ENCODE measurements around the gene STARD5. TPM values are rescaled to one million over a fixed set of nuclear protein-coding genes. Genes with fewer than 3 reads are reported as not detected.
"Not testable (repeated sequence)": the region's sequence is repeated elsewhere in the genome, so short reads cannot be mapped to it uniquely, and the experiment has no call there.

Gene STARD5
- total RNA-seq, result 1 to 10 TPM; 8.0 to 8.8 TPM

- peak; percentile 97 to 98 for DNase-seq (ENCODE audit: low spot score in 2 of 2)
- H3K9me3 Mint-ChIP-seq, result no peaks in the 10 kb centered on the region
- ATAC-seq, result peak; percentile 100
- peaks cover 2 to 5% of the 10 kb centered on the region in 2 donors for H3K36me3 Mint-ChIP-seq
- peak within 1 kb of the TSS; percentile 74 to 94 for H3K27ac Mint-ChIP-seq
Measured at GRCh38 chr15:81323944-81324881, at the start of gene STARD5. Gene STARD5 (minus strand): TSS chr15:81324141. CDS start chr15:81324099, 42 bp downstream.

GRCh38 chr15:81373176-81373575, 49.2 kb upstream of the STARD5 start:
- no peaks in the 10 kb centered on the region for H3K9me3 Mint-ChIP-seq
- no peak for ATAC-seq
- DNase-seq (ENCODE audit: low spot score in 2 of 2), result no peak
- H3K36me3 Mint-ChIP-seq, result no peaks in the 10 kb centered on the region
- no peak overlapping the region for H3K27ac Mint-ChIP-seq

- H3K9me3 Mint-ChIP-seq, result no peaks in the 10 kb centered on the region
- DNase-seq (ENCODE audit: low spot score in 2 of 2) (no peak), ATAC-seq (no peak)
- no peak overlapping the region for H3K27ac Mint-ChIP-seq
- no peaks in the 10 kb centered on the region for H3K36me3 Mint-ChIP-seq
Measured at GRCh38 chr15:81372575-81372974, 48.6 kb upstream of the STARD5 start.

GRCh38 chr15:81363718-81364500, 40.0 kb upstream of the STARD5 start:
- Mint-ChIP-seq H3K36me3 (no peaks in the 10 kb centered on the region), H3K27ac (no peak overlapping the region), H3K9me3 (no peaks in the 10 kb centered on the region)
- DNase-seq (ENCODE audit: low spot score in 2 of 2) (no peak), ATAC-seq (no peak)

- Mint-ChIP-seq H3K9me3 (no peaks in the 10 kb centered on the region), H3K36me3 (no peaks in the 10 kb centered on the region), H3K27ac (no peak overlapping the region)
- DNase-seq (ENCODE audit: low spot score in 2 of 2), result no peak
- no peak for ATAC-seq
Measured at GRCh38 chr15:81363276-81363675, 39.3 kb upstream of the STARD5 start.

- Mint-ChIP-seq H3K9me3 (no peaks in the 10 kb centered on the region), H3K36me3 (no peaks in the 10 kb centered on the region), H3K27ac (no peak overlapping the region)
- ATAC-seq (no peak), DNase-seq (ENCODE audit: low spot score in 2 of 2) (no peak)
Measured at GRCh38 chr15:81362790-81363189, 38.8 kb upstream of the STARD5 start.

GRCh38 chr15:81361891-81362290, 38.0 kb upstream of the STARD5 start:
- DNase-seq (ENCODE audit: low spot score in 2 of 2), result no peak
- Mint-ChIP-seq H3K9me3 (no peaks in the 10 kb centered on the region), H3K27ac (no peak overlapping the region)

GRCh38 chr15:81360491-81360890, 36.5 kb upstream of the STARD5 start:
- ATAC-seq (no peak), DNase-seq (ENCODE audit: low spot score in 2 of 2) (no peak)
- Mint-ChIP-seq H3K36me3 (no peaks in the 10 kb centered on the region), H3K27ac (no peak overlapping the region), H3K9me3 (no peaks in the 10 kb centered on the region)

More at GRCh38 chr15:81361891-81362290, 38.0 kb upstream of the STARD5 start:
- H3K36me3 Mint-ChIP-seq, result no peaks in the 10 kb centered on the region
- no peak for ATAC-seq

- H3K9me3 Mint-ChIP-seq, result no peaks in the 10 kb centered on the region
- H3K36me3 Mint-ChIP-seq, result no peaks in the 10 kb centered on the region
- H3K27ac Mint-ChIP-seq, result no peak overlapping the region
- DNase-seq (ENCODE audit: low spot score in 2 of 2) (no peak), ATAC-seq (no peak)
Measured at GRCh38 chr15:81358248-81358647, 34.3 kb upstream of the STARD5 start.

GRCh38 chr15:81357180-81357686, 33.3 kb upstream of the STARD5 start:
- Mint-ChIP-seq H3K27ac (no peak overlapping the region), H3K9me3 (no peaks in the 10 kb centered on the region), H3K36me3 (no peaks in the 10 kb centered on the region)
- ATAC-seq (no peak), DNase-seq (ENCODE audit: low spot score in 2 of 2) (no peak)

GRCh38 chr15:81356252-81356651, 32.3 kb upstream of the STARD5 start:
- Mint-ChIP-seq H3K36me3 (no peaks in the 10 kb centered on the region), H3K9me3 (no peaks in the 10 kb centered on the region), H3K27ac (no peak overlapping the region)
- ATAC-seq (no peak), DNase-seq (ENCODE audit: low spot score in 2 of 2) (no peak)

GRCh38 chr15:81351651-81352050, 27.7 kb upstream of the STARD5 start:
- Mint-ChIP-seq H3K27ac (no peak overlapping the region), H3K9me3 (no peaks in the 10 kb centered on the region), H3K36me3 (no peaks in the 10 kb centered on the region)
- DNase-seq (ENCODE audit: low spot score in 2 of 2) (no peak), ATAC-seq (no peak)

- Mint-ChIP-seq H3K9me3 (no peaks in the 10 kb centered on the region), H3K36me3 (peaks cover 0 to 5% of the 10 kb centered on the region in 2 donors), H3K27ac (no peak overlapping the region)
- DNase-seq (ENCODE audit: low spot score in 2 of 2) (no peak), ATAC-seq (no peak)
Measured at GRCh38 chr15:81349271-81349670, 25.3 kb upstream of the STARD5 start.

- not testable (repeated sequence) for H3K9me3 Mint-ChIP-seq; H3K36me3 Mint-ChIP-seq; DNase-seq (ENCODE audit: low spot score in 2 of 2); ATAC-seq; H3K27ac Mint-ChIP-seq
Measured at GRCh38 chr15:81348691-81349090, 24.8 kb upstream of the STARD5 start.

- DNase-seq (ENCODE audit: low spot score in 2 of 2), result no peak
- no peak for ATAC-seq
- Mint-ChIP-seq H3K27ac (no peak overlapping the region), H3K9me3 (no peaks in the 10 kb centered on the region), H3K36me3 (peaks cover 0 to 5% of the 10 kb centered on the region in 2 donors)
Measured at GRCh38 chr15:81347910-81348309, 24.0 kb upstream of the STARD5 start.

GRCh38 chr15:81346611-81347010, 22.7 kb upstream of the STARD5 start:
- Mint-ChIP-seq H3K36me3 (peaks cover 0 to 5% of the 10 kb centered on the region in 2 donors), H3K27ac (no peak overlapping the region), H3K9me3 (no peaks in the 10 kb centered on the region)
- ATAC-seq (no peak), DNase-seq (ENCODE audit: low spot score in 2 of 2) (no peak)

- no peak for ATAC-seq
- no peaks in the 10 kb centered on the region for H3K9me3 Mint-ChIP-seq
- no peak overlapping the region for H3K27ac Mint-ChIP-seq
- peaks cover 0 to 5% of the 10 kb centered on the region in 2 donors for H3K36me3 Mint-ChIP-seq
- DNase-seq (ENCODE audit: low spot score in 2 of 2), result no peak
Measured at GRCh38 chr15:81343371-81343770, 19.4 kb upstream of the STARD5 start.

Measured in activated naive CD4-positive, alpha-beta T cell treated with anti-CD3 and anti-CD28 coated beads, Interleukin-2, amount 50 U/mL, for 72 hours (primary cell).